LNCaP clone FGC (cell line): ENCODE results near the gene DPM2.

Experiments
- DNase-seq: peaks from one replicate; pipeline ENCODE4 v3.0.0-alpha.2; 2011; ENCODE audit warnings: low read depth
- H3K4me3 ChIP-seq: 2 replicates; pipeline ENCODE4 v1.5.1; 2011; ENCODE audit warnings: mild to moderate bottlenecking, low read depth, low read length, control low read depth
- CTCF ChIP-seq: IDR thresholded peaks from 2 replicates; pipeline ENCODE4 v1.5.1; 2012; ENCODE audit warnings: mild to moderate bottlenecking; ENCODE audit not compliant: control insufficient read depth, insufficient read depth; ENCODE audit errors: extremely low read depth

The DPM2 gene

GRCh38 chr9:127921557-127922120 is 16.0 kb downstream of the DPM2 start:
- TF ChIP-seq CTCF: peak; percentile 91
- no peak for DNase-seq
- peak overlapping the region; percentile 23; the same call in 1 of the 2 replicates for H3K4me3 ChIP-seq

GRCh38 chr9:127920794-127921193 is 16.9 kb downstream of the DPM2 start:
- no peak for DNase-seq
- TF ChIP-seq CTCF: no peak
- no peak overlapping the region for H3K4me3 ChIP-seq

- TF ChIP-seq CTCF: no peak
- no peak for DNase-seq
- no peak overlapping the region for H3K4me3 ChIP-seq
Measured at GRCh38 chr9:127919253-127919815, 18.3 kb downstream of the DPM2 start.

- TF ChIP-seq CTCF: peak; percentile 19; the same call in 1 of the 2 replicates
- no peak overlapping the region for H3K4me3 ChIP-seq
- DNase-seq: no peak
Measured at GRCh38 chr9:127918183-127919107, 19.2 kb downstream of the DPM2 start.

GRCh38 chr9:127917603-127918002 is 20.1 kb downstream of the DPM2 start:
- no peak for TF ChIP-seq CTCF
- no peak for DNase-seq
- no peak overlapping the region for H3K4me3 ChIP-seq

GRCh38 chr9:127916720-127917581 is 20.7 kb downstream of the DPM2 start, which contains the start of gene ST6GALNAC4:
Gene ST6GALNAC4 (minus strand): TSS chr9:127917041. CDS start chr9:127916419, 622 bp downstream.
- TF ChIP-seq CTCF: no peak
- H3K4me3 ChIP-seq: peak within 1 kb of the TSS; percentile 67
- no peak for DNase-seq
